ENCODE results near the gene SUV39H2. TPM values are rescaled to one million over a fixed set of nuclear protein-coding genes. Genes with fewer than 3 reads are reported as not detected.
"Not testable (repeated sequence)": the region's sequence is repeated elsewhere in the genome, so short reads cannot be mapped to it uniquely, and the experiment has no call there.

The SUV39H2 gene
- total RNA-seq, 1 donor from 2014 or later = 112 TPM

GRCh38 chr10:14905890-14906289, 27.2 kb downstream of the SUV39H2 start:
- Mint-ChIP-seq H3K27me3 (ENCODE audit: insufficient read depth, low read depth) (no peaks in the 10 kb centered on the region), H3K36me3 (peaks cover 61% of the 10 kb centered on the region), H3K4me3 (no peak overlapping the region), H3K4me1 (no peaks in the 10 kb centered on the region), H3K9me3 (peaks cover 14% of the 10 kb centered on the region), H3K27ac (no peak overlapping the region)
- TF ChIP-seq EZH2phosphoT487 (IDR thresholded peaks at IDR 0.05) (no peak), EZH2 (IDR thresholded peaks at IDR 0.05) (no peak), CTCF (IDR thresholded peaks at IDR 0.05) (no peak)
- H3K4me3 ChIP-seq = no peak overlapping the region
- no peak overlapping the region for H2AFZ ChIP-seq (replicated peaks)
- H3K9me3 ChIP-seq (ENCODE audit: low read depth) = no peaks in the 10 kb centered on the region
- no peaks in the 10 kb centered on the region for H3K4me1 ChIP-seq
- no peak for DNase-seq (ENCODE audit: low spot score)
- no peak overlapping the region for H3K9ac ChIP-seq
- H3K79me2 ChIP-seq (ENCODE audit: low read depth) = peaks cover 11% of the 10 kb centered on the region
- H4K20me1 ChIP-seq (ENCODE audit: low read depth) = no peaks in the 10 kb centered on the region
- no peak overlapping the region for H3K4me2 ChIP-seq
- H3K36me3 ChIP-seq = peaks cover 50% of the 10 kb centered on the region
- H3K27me3 ChIP-seq = no peaks in the 10 kb centered on the region
- H3K27ac ChIP-seq = no peak overlapping the region
- peaks cover 7% of the 10 kb centered on the region for H3F3A ChIP-seq (ENCODE audit: low read depth)

DNA sequence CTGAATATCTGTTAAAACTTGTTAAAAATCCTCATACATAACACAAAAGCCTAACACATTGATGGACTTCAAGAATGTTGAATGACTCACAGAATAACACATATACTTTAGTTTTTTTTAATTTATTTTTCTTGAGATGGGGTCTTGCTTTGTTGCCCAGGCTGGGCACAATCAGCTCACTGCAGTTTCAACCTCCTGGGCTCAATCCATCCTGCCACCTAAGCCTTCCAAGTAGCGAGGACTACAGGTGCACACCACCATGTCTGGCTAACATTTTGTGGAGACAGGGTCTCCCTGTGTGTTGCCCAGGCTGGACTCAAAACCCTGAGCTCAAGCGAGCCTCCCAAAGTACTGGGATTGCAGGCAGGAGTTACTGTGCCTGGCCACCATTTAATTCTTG, 28.1 kb downstream of the SUV39H2 start:
- H3K27me3 Mint-ChIP-seq (ENCODE audit: insufficient read depth, low read depth) = peaks cover 3% of the 10 kb centered on the region
- peaks cover 5% of the 10 kb centered on the region for H3K79me2 ChIP-seq (ENCODE audit: low read depth)
- no peak overlapping the region for H3K4me3 ChIP-seq
- H3K27ac Mint-ChIP-seq = no peak overlapping the region
- H3K4me1 Mint-ChIP-seq = no peaks in the 10 kb centered on the region
- H3K27me3 ChIP-seq = no peaks in the 10 kb centered on the region
- H4K20me1 ChIP-seq (ENCODE audit: low read depth) = no peaks in the 10 kb centered on the region
- H3K27ac ChIP-seq = no peak overlapping the region
- TF ChIP-seq EZH2 (IDR thresholded peaks at IDR 0.05) = no peak
- TF ChIP-seq CTCF (IDR thresholded peaks at IDR 0.05) = no peak
- TF ChIP-seq EZH2phosphoT487 (IDR thresholded peaks at IDR 0.05) = no peak
- no peak for DNase-seq (ENCODE audit: low spot score)
- no peak overlapping the region for H3K4me3 Mint-ChIP-seq
- H2AFZ ChIP-seq (replicated peaks) = no peak overlapping the region
- no peak overlapping the region for H3K4me2 ChIP-seq
- peaks cover 7% of the 10 kb centered on the region for H3F3A ChIP-seq (ENCODE audit: low read depth)
- no peak overlapping the region for H3K9ac ChIP-seq
- no peaks in the 10 kb centered on the region for H3K4me1 ChIP-seq
- peaks cover 50% of the 10 kb centered on the region for H3K36me3 ChIP-seq
- no peaks in the 10 kb centered on the region for H3K9me3 ChIP-seq (ENCODE audit: low read depth)
- peaks cover 22% of the 10 kb centered on the region for H3K9me3 Mint-ChIP-seq
- H3K36me3 Mint-ChIP-seq = peaks cover 70% of the 10 kb centered on the region

GRCh38 chr10:14907591-14907990, 28.9 kb downstream of the SUV39H2 start:
- not testable (repeated sequence) for H3K4me2 ChIP-seq; H3K4me1 ChIP-seq; H3K4me3 Mint-ChIP-seq; H3K9ac ChIP-seq; H3K4me1 Mint-ChIP-seq; H4K20me1 ChIP-seq (ENCODE audit: low read depth); H3K27ac Mint-ChIP-seq; H3K27me3 ChIP-seq; DNase-seq (ENCODE audit: low spot score); H3K27ac ChIP-seq; H3K4me3 ChIP-seq; H3K9me3 ChIP-seq (ENCODE audit: low read depth); H3F3A ChIP-seq (ENCODE audit: low read depth); H3K79me2 ChIP-seq (ENCODE audit: low read depth); H3K27me3 Mint-ChIP-seq (ENCODE audit: insufficient read depth, low read depth); H2AFZ ChIP-seq (replicated peaks)
- peaks cover 42% of the 10 kb centered on the region for H3K36me3 ChIP-seq
- peaks cover 74% of the 10 kb centered on the region for H3K36me3 Mint-ChIP-seq
- peaks cover 25% of the 10 kb centered on the region for H3K9me3 Mint-ChIP-seq

DNA sequence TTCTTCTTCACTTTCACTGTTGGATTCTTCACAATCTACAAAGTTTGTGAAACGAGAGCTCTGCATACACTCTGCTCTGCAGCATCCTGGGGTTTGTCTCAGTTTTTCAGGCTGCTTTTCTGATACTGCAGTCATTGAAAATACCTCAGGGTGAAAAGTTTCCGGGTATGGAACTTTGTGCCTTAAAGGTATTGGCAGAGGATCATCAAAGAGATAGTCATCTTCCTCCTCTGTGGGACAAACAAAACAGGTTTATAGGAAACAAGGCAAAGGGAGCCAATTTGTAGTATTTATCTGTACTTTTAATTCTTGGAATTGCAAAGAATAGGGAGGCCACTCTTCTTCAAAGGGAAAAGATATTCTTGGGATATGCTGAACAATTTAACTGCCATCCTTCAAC, 30.4 kb downstream of the SUV39H2 start:
- H3K4me3 Mint-ChIP-seq = no peak overlapping the region
- H3K27ac Mint-ChIP-seq = no peak overlapping the region
- Histone ChIP-seq H2AFZ (replicated peaks) (no peak overlapping the region), H3K4me1 (no peaks in the 10 kb centered on the region), H3K4me3 (no peak overlapping the region), H3K4me2 (no peak overlapping the region), H3K27ac (no peak overlapping the region), H3K36me3 (peaks cover 34% of the 10 kb centered on the region), H3F3A (ENCODE audit: low read depth) (no peaks in the 10 kb centered on the region), H3K9ac (no peak overlapping the region), H3K9me3 (ENCODE audit: low read depth) (no peaks in the 10 kb centered on the region), H3K27me3 (no peaks in the 10 kb centered on the region), H3K79me2 (ENCODE audit: low read depth) (peaks cover 5% of the 10 kb centered on the region), H4K20me1 (ENCODE audit: low read depth) (no peaks in the 10 kb centered on the region)
- H3K9me3 Mint-ChIP-seq = peaks cover 36% of the 10 kb centered on the region
- peaks cover 3% of the 10 kb centered on the region for H3K27me3 Mint-ChIP-seq (ENCODE audit: insufficient read depth, low read depth)
- H3K36me3 Mint-ChIP-seq = peaks cover 80% of the 10 kb centered on the region
- no peaks in the 10 kb centered on the region for H3K4me1 Mint-ChIP-seq
- TF ChIP-seq EZH2 (IDR thresholded peaks at IDR 0.05) (no peak), CTCF (IDR thresholded peaks at IDR 0.05) (no peak), EZH2phosphoT487 (IDR thresholded peaks at IDR 0.05) (no peak)
- no peak for DNase-seq (ENCODE audit: low spot score)
